GM12892 (cell line): ENCODE measurements around the gene CTSC.

Source experiments
- POLR2A ChIP-seq: IDR thresholded peaks from 2 replicates; pipeline ENCODE4 v1.6.1; 2011; ENCODE audit warnings: low read depth, low read length, control low read depth
- POLR2AphosphoS5 ChIP-seq: IDR thresholded peaks from 2 replicates; pipeline ENCODE4 v1.6.1; 2011; ENCODE audit warnings: low read depth, low read length, control low read depth

DNA sequence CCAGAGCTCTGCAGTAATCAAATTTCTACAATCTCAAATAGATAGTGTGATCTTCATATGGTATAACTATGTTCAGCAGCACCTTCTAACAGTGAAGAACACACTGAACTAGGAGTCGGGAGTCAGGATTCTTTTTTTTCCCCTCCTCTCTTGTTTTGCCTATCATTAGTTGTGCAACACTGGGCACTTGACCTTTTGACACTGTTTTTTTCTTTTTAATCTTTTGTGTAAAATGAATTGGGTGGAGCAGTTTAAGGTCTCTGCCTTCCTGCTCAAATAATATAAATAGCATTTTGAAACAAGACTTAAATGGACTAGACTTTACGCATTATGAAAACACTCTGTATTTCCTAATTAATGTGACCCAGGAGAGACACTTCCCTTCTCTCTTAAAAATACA, 39.7 kb downstream of the CTSC start:
- TF ChIP-seq POLR2A (no peak), POLR2AphosphoS5 (no peak)
